ENCODE data around the gene PHLPP2. TPM values are rescaled to one million over a fixed set of nuclear protein-coding genes. Genes with fewer than 3 reads are reported as not detected.

PHLPP2 gene
- total and polyA plus RNA-seq, 10 of the 15 experiments (the other 5 are each of a cell fraction or from before 2014, with no cell fraction given), result 1.0 to 13.2 (median 7.0) TPM

GRCh38 chr16:71706046-71706445, 18.5 kb downstream of the PHLPP2 start (continued):
- TF ChIP-seq ZNF384 (IDR thresholded peaks at IDR 0.05; ENCODE audit: borderline replicate concordance, low read depth, low read length) (no peak), NFIC (IDR thresholded peaks at IDR 0.05; ENCODE audit: low read depth, low read length) (no peak)

GRCh38 chr16:71703333-71703732, 21.2 kb downstream of the PHLPP2 start:
- POLR2A ChIA-PET, result interaction anchor here (0.7 kb wide), 1 partner anchor 32 kb away, joined by 3 read pairs; no protein-coding TSS in a partner anchor
- WGBS (ENCODE audit: insufficient coverage, insufficient replicate concordance, low lambda C conversion rate, missing lambda C conversion rate), result 33% methylated on average over 1 of the region's 1 CpG
- H3K4me2 ChIP-seq (ENCODE audit: control insufficient read depth, insufficient read depth), result no peak overlapping the region
- DNase-seq (ENCODE audit: low read depth, low spot score), result no peak
- no TSS peak for BruUV-seq (replicated peaks)
- no peaks in the 10 kb centered on the region for H3K9me3 ChIP-seq (replicated peaks; ENCODE audit: control insufficient read depth, insufficient read depth, low read length)
- CTCF ChIA-PET, result interaction anchor here (0.9 to 1.3 kb wide), 2 partner anchors 99 to 138 kb away, joined by 3 to 7 read pairs; no protein-coding TSS in a partner anchor
- no peak for FAIRE-seq
- H3K79me2 ChIP-seq (ENCODE audit: control insufficient read depth, insufficient read depth, low read length), result no peaks in the 10 kb centered on the region
- no peaks in the 10 kb centered on the region for H4K20me1 ChIP-seq (ENCODE audit: control insufficient read depth, insufficient read depth)
- no peak overlapping the region for H2AFZ ChIP-seq (ENCODE audit: control insufficient read depth, low read depth, low read length)
- H3K36me3 ChIP-seq (ENCODE audit: control insufficient read depth in 2 of 2, insufficient read depth in 2 of 2, low read length in 1 of 2), result peaks cover 2% of the 10 kb centered on the region in 2 experiments; a peak in 3 of 4 replicates
- RAD21 ChIA-PET (ENCODE audit: unreplicated experiment), result no interaction called here
- TF ChIP-seq ZNF384 (IDR thresholded peaks at IDR 0.05; ENCODE audit: borderline replicate concordance, low read depth, low read length), result no peak
- no peak for TF ChIP-seq ZNF687 (IDR thresholded peaks at IDR 0.05)
- no peak for TF ChIP-seq ZNF217 (IDR thresholded peaks at IDR 0.05)
- TF ChIP-seq MAX (IDR thresholded peaks at IDR 0.05; ENCODE audit: low read depth, low read length), result no peak
- no peak for TF ChIP-seq BCLAF1 (IDR thresholded peaks at IDR 0.05)
- TF ChIP-seq ATF3 (IDR thresholded peaks at IDR 0.05; ENCODE audit: borderline replicate concordance, extremely low read depth, low read depth, low read length), result no peak
- TF ChIP-seq E2F4 (IDR thresholded peaks at IDR 0.05; ENCODE audit: low read depth, low read length), result no peak
- TF ChIP-seq ZZZ3 (IDR thresholded peaks at IDR 0.05; ENCODE audit: control insufficient read depth, insufficient read length, low read depth), result no peak
- TF ChIP-seq NKRF (conservative IDR thresholded peaks at IDR 0.05), result no peak
- in situ Hi-C loops (cut with MboI) (no loop called here), intact Hi-C loops (cut with micrococcal nuclease; ENCODE audit: unreplicated experiment) (no loop called here)
- SMC1A ChIA-PET (ENCODE audit: uncharacterized antibody, unreplicated experiment), result interaction anchor here (0.9 to 1.9 kb wide), 3 partner anchors 10 to 29 kb away, joined by 3 to 6 read pairs (median 4); no protein-coding TSS in a partner anchor
- no peak for ATAC-seq
- no peak overlapping the region for H3K9ac ChIP-seq (ENCODE audit: control insufficient read depth, insufficient read depth, low read length)
- no peaks in the 10 kb centered on the region for H3K4me1 ChIP-seq (ENCODE audit: control insufficient read depth, insufficient read depth, low read length)
- H3K4me3 ChIP-seq, result no peak overlapping the region
- no peak overlapping the region for H3K27ac ChIP-seq (ENCODE audit: control insufficient read depth, insufficient read depth)
- H3K27me3 ChIP-seq (replicated peaks in 1 of 2; ENCODE audit: control insufficient read depth in 2 of 2, insufficient read depth in 2 of 2, low read length in 1 of 2), result no peaks in the 10 kb centered on the region

Data from GM12878 (cell line).